ENCODE results near the gene NOC2L. TPM values are rescaled to one million over a fixed set of nuclear protein-coding genes. Genes with fewer than 3 reads are reported as not detected.

NOC2L gene
- total RNA-seq, 1 donor from 2014 or later = 39.6 TPM

DNA sequence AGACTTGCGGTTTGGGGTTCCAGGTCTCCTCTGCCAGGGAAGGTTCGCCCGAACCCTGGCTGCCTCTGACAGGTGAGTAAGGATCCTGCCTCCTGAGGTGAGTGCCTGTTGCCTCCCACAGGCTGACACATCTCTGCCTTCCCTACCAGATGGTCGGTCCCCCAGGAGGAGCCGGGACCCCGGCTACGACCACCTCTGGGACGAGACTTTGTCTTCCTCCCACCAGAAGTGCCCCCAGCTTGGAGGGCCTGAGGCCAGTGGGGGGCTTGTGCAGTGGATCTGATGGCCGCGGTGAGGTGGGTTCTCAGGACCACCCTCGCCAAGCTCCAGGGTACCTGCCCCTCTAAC, 15.2 kb upstream of the NOC2L start:
- H3K36me3 ChIP-seq = no peaks in the 10 kb centered on the region
- H3K9ac ChIP-seq = no peak overlapping the region
- no peak overlapping the region for H3K4me2 ChIP-seq
- no peak overlapping the region for H3K4me3 ChIP-seq
- Mint-ChIP-seq H3K27ac (no peak overlapping the region), H3K27me3 (ENCODE audit: insufficient read depth, low read depth) (peaks cover 32% of the 10 kb centered on the region), H3K4me3 (no peak overlapping the region), H3K36me3 (peaks cover 3% of the 10 kb centered on the region), H3K9me3 (peaks cover 6% of the 10 kb centered on the region), H3K4me1 (peaks cover 8% of the 10 kb centered on the region)
- TF ChIP-seq EZH2phosphoT487 (IDR thresholded peaks at IDR 0.05) (no peak), EZH2 (IDR thresholded peaks at IDR 0.05) (no peak)
- TF ChIP-seq, protein P1, sequence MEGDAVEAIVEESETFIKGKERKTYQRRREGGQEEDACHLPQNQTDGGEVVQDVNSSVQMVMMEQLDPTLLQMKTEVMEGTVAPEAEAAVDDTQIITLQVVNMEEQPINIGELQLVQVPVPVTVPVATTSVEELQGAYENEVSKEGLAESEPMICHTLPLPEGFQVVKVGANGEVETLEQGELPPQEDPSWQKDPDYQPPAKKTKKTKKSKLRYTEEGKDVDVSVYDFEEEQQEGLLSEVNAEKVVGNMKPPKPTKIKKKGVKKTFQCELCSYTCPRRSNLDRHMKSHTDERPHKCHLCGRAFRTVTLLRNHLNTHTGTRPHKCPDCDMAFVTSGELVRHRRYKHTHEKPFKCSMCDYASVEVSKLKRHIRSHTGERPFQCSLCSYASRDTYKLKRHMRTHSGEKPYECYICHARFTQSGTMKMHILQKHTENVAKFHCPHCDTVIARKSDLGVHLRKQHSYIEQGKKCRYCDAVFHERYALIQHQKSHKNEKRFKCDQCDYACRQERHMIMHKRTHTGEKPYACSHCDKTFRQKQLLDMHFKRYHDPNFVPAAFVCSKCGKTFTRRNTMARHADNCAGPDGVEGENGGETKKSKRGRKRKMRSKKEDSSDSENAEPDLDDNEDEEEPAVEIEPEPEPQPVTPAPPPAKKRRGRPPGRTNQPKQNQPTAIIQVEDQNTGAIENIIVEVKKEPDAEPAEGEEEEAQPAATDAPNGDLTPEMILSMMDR (IDR thresholded peaks at IDR 0.05) = no peak
- no peak for DNase-seq (ENCODE audit: low spot score)
- no peaks in the 10 kb centered on the region for H3K79me2 ChIP-seq (ENCODE audit: low read depth)
- H3K4me1 ChIP-seq = no peaks in the 10 kb centered on the region
- H4K20me1 ChIP-seq (ENCODE audit: low read depth) = no peaks in the 10 kb centered on the region
- no peak overlapping the region for H3K27ac ChIP-seq
- no peaks in the 10 kb centered on the region for H3K9me3 ChIP-seq (ENCODE audit: low read depth)
- peaks cover 12% of the 10 kb centered on the region for H3F3A ChIP-seq (ENCODE audit: low read depth)
- no peak overlapping the region for H2AFZ ChIP-seq (replicated peaks)
- peaks cover 72% of the 10 kb centered on the region for H3K27me3 ChIP-seq

DNA sequence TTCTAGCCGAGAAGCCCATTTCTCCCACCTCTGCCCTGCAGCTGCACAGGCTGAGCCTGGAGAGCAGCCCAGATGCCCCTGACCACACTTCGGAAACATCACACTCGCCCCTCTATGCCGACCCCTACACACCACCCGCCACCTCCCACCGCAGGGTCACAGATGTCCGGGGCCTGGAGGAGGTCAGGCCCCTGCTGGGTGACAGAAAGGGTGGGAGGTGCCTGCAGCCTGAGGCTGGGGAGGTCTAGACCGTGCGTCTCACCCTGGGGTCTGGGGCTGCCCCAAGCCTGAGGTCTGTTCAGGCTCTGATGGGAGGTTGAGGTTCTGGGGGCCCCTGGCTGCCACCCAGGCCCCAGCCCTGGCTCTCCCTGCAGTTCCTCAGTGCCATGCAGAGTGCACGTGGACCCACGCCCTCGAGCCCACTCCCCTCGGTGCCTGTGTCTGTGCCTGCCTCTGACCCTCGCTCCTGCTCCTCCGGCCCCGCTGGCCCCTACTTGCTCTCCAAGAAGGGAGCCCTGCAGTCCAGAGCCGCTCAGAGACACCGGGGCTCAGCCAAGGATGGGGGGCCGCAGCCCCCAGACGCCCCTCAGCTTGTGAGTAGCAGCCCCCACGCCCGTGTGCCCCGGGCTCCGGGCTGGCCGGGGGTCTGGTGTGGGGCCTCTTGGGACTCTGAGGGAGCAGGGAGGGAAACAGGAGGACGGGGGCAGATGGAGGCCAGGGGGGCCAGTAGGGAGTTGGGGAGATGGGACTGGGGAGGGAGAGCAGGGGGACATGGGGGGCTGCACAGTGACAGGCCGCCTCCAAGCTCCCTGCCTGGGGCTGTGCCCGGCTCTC, 14.6 kb upstream of the NOC2L start:
- Mint-ChIP-seq H3K27ac (no peak overlapping the region), H3K9me3 (peaks cover 6% of the 10 kb centered on the region), H3K36me3 (peaks cover 3% of the 10 kb centered on the region), H3K27me3 (ENCODE audit: insufficient read depth, low read depth) (peaks cover 36% of the 10 kb centered on the region), H3K4me1 (peaks cover 8% of the 10 kb centered on the region), H3K4me3 (no peak overlapping the region)
- no peaks in the 10 kb centered on the region for H4K20me1 ChIP-seq (ENCODE audit: low read depth)
- no peaks in the 10 kb centered on the region for H3K9me3 ChIP-seq (ENCODE audit: low read depth)
- no peak for DNase-seq (ENCODE audit: low spot score)
- no peaks in the 10 kb centered on the region for H3K36me3 ChIP-seq
- peaks cover 17% of the 10 kb centered on the region for H3F3A ChIP-seq (ENCODE audit: low read depth)
- no peaks in the 10 kb centered on the region for H3K79me2 ChIP-seq (ENCODE audit: low read depth)
- H3K4me2 ChIP-seq = no peak overlapping the region
- peaks cover 78% of the 10 kb centered on the region for H3K27me3 ChIP-seq
- no peak overlapping the region for H3K9ac ChIP-seq
- no peak overlapping the region for H2AFZ ChIP-seq (replicated peaks)
- H3K27ac ChIP-seq = no peak overlapping the region
- no peak for TF ChIP-seq EZH2 (IDR thresholded peaks at IDR 0.05)
- no peaks in the 10 kb centered on the region for H3K4me1 ChIP-seq
- no peak overlapping the region for H3K4me3 ChIP-seq

DNA sequence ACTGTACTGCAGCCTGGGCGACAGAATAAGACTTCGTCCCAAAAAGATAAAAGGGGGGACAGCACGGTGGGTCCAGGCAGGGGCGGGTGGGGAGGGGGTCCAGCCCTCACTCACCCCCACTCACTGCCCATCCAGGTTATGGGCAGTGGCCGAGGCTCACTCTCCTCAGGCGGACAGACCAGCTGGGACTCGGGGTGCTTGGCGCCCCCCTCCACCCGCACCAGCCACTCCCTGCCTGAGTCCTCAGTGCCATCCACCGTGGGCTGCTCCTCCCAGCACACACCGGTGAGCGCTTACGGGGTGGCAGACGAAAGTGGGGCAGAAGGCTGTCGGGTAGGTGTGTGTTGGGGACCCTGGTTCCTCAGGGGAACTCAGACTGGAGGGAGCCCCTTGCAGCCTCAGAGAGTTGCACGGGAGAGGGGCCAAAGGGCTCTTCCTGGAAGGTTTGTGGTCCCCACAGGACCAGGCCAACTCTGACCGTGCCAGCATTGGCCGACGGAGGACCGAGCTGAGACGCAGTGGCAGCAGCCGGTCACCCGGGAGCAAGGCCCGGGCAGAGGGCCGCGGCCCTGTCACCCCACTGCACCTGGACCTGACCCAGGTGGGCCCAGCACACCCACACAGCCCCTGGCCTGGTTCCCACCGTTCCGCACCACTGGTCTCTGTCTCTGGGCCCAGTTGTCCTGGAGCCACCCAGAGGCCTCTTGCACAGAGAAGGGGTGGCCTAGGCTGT, 13.8 kb upstream of the NOC2L start:
- Histone ChIP-seq H3K4me2 (no peak overlapping the region), H3K9ac (no peak overlapping the region), H3K27ac (no peak overlapping the region), H3K4me1 (no peaks in the 10 kb centered on the region), H3K4me3 (no peak overlapping the region), H3K79me2 (ENCODE audit: low read depth) (no peaks in the 10 kb centered on the region), H3K27me3 (peaks cover 86% of the 10 kb centered on the region), H2AFZ (replicated peaks) (no peak overlapping the region), H3K9me3 (ENCODE audit: low read depth) (no peaks in the 10 kb centered on the region), H3F3A (ENCODE audit: low read depth) (peaks cover 17% of the 10 kb centered on the region), H3K36me3 (no peaks in the 10 kb centered on the region), H4K20me1 (ENCODE audit: low read depth) (peaks cover 7% of the 10 kb centered on the region)
- Mint-ChIP-seq H3K4me1 (peaks cover 4% of the 10 kb centered on the region), H3K4me3 (no peak overlapping the region), H3K27me3 (ENCODE audit: insufficient read depth, low read depth) (peaks cover 38% of the 10 kb centered on the region), H3K36me3 (no peaks in the 10 kb centered on the region), H3K27ac (no peak overlapping the region), H3K9me3 (peaks cover 2% of the 10 kb centered on the region)
- no peak for DNase-seq (ENCODE audit: low spot score)
- TF ChIP-seq EZH2phosphoT487 (IDR thresholded peaks at IDR 0.05) (no peak), EZH2 (IDR thresholded peaks at IDR 0.05) (no peak)
- TF ChIP-seq, protein P1 (IDR thresholded peaks at IDR 0.05) = no peak

Data from neural progenitor cell (in vitro differentiated cells).